ENCODE measurements around the gene NPC1. TPM values are rescaled to one million over a fixed set of nuclear protein-coding genes. Genes with fewer than 3 reads are reported as not detected.
A peak's percentile ranks its signal among the peaks of the same experiment; 100 is the strongest.
"Not testable (repeated sequence)": the region's sequence is repeated elsewhere in the genome, so short reads cannot be mapped to it uniquely, and the experiment has no call there.

The NPC1 gene
- 10 to 100 TPM; 18.9 to 28.0 (median 24.3) TPM for polyA plus RNA-seq (ENCODE audit: insufficient read depth in 1 of 5, insufficient read length in 5 of 5, low replicate concordance in 1 of 5)
- long read RNA-seq, donor 1, full-length matches to known transcripts, result 1 of 13 reads
- long read RNA-seq, donor 1, partial matches to known transcripts, result 12 of 13 reads
- long read RNA-seq, donor 1, other reads (novel, unspliced or antisense), result 0 of 13 reads
- long read RNA-seq, donor 2, full-length matches to known transcripts, result 2 of 2 reads
- long read RNA-seq, donor 2, partial matches to known transcripts, result 0 of 2 reads
- long read RNA-seq, donor 2, other reads (novel, unspliced or antisense), result 0 of 2 reads
- long read RNA-seq, donor 3, full-length matches to known transcripts, result 2 of 2 reads
- long read RNA-seq, donor 3, partial matches to known transcripts, result 0 of 2 reads
- long read RNA-seq, donor 3, other reads (novel, unspliced or antisense), result 0 of 2 reads
- long read RNA-seq, donor 4, result 0 reads
- long read RNA-seq, donor 5, partial matches to known transcripts, result 25 of 25 reads
- long read RNA-seq, donor 5, other reads (novel, unspliced or antisense), result 0 of 25 reads
- long read RNA-seq, donor 6, full-length matches to known transcripts, result 2 of 16 reads
- long read RNA-seq, donor 6, partial matches to known transcripts, result 14 of 16 reads
- long read RNA-seq, donor 6, other reads (novel, unspliced or antisense), result 0 of 16 reads
- long read RNA-seq, donor 7, partial matches to known transcripts, result 5 of 5 reads
- long read RNA-seq, donor 7, other reads (novel, unspliced or antisense), result 0 of 5 reads
- long read RNA-seq, donor 8, result 0 reads

DNA sequence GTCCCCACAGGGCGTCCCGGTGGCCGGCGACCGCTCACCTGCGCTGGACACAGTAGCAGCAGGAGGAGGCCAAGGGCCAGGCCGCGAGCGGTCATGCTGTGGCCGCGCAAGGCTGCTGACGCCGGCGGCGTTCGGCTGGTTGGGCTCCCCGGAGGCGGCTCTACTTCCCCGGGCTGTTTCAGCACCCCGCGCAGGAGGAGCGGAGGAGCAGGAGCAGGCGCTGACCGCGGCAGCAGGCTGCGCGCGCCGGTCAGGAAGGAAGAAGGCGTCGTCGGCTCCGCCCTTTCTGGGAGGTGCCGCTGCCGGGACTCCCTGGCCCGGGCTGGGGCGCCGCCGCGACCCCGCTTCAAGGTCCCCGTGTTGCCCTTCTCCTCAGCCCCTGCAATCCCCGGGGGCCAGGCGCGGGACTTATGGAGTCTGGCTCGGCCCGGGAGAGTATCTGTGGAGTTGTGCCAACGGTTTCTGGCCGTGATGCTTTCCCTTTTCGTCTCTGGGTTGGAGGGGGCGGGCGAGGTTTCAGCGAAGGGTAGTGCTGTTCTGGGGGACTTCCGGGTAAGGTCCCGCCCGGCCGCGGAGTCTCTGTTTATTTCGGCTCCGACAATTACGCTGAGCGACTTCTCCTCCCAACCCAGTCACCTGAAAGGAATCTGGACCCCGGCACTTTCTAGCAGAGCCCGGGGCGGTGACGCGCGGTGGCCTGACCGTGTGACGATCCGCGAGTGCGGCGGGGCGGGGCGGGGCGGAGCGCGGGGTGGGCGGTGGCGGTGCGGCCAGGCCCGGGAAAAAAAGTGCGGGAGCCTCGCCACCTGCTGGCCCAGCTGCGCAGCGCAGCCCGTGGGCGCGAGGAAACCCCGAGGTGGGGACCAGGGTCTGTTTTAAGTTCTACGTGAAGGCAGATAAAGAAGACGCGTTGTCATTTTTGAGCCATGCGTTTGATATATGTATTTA lies at the start of gene NPC1:
Gene NPC1 (minus strand): TSS at position 258 of the 948 bp plus-strand sequence. CDS start 163 bp downstream, at position 95.
- DNase-seq, result peak; percentile 93

- no peak for DNase-seq
These were observed 49.7 kb upstream of the NPC1 start for GRCh38 chr18:23636071-23636399.

GRCh38 chr18:23635283-23636070 lies 49.2 kb upstream of the NPC1 start:
- DNase-seq, result no peak

DNA sequence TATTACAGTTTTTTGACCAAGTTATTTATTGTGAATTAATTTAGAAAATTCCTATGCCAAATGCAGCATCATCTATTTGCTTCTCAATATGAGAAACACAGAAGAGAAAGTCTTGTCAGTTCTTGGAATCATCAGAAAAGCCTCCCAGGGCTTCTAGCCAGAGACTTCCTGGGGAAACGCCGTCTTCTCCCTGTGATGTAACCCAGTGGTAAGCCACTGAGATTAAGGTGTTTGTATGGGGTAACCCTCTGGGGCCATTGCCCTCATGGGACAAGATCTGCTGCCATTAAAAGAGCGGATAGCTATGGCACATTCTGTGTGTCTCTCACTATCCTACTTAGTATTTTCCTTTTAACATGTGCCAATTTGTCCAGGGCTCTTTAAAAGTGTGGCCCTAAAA lies 48.4 kb upstream of the NPC1 start:
- no peak for DNase-seq

GRCh38 chr18:23632615-23633014 lies 46.3 kb upstream of the NPC1 start:
- no peak for DNase-seq

GRCh38 chr18:23631746-23632145 lies 45.4 kb upstream of the NPC1 start:
- DNase-seq, result no peak

DNA sequence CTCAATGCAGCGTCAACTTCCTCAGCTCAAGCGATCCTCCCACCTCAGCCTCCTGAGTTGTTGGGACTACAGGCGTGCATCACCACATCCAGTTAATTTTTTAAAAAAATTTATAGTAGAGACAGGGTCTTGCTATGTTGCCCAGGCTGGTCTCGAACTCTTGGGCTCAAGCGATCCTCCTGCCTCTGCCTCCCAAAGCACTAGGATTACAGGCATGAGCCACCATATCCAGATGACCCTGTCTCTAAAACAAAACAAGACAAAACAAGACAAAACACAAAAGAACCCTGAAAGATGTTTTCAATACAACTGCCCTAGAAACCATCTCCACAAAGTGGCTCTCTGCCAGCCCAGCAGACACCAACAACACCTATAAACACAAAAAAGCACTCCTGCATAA lies 45.0 kb upstream of the NPC1 start:
- no peak for DNase-seq

DNA sequence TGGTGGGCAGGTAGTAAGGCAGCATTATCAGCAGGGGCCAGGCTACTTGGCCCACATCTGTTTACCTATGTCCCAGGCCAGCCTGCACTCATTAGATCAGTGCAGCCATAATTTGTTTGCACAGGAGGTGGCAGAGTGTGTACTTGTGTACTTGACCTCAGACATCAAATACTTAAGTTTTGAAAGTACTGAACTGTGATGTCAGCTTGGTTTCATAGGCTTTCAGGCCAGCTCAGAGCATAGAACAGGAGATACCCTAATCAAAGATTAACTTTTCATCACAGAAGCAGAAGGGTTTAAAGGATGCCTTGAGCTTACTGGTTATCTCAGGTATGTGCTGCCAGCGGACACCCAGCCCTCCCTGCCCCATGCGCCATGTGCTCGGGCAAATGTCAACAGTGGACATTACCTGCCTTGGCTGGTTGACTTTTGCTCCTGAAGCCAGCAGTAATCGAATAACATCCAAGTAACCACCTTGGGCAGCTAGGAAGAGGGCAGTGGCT lies 43.2 kb upstream of the NPC1 start:
- DNase-seq, result peak in 1 of 2 donors; percentile 44

DNA sequence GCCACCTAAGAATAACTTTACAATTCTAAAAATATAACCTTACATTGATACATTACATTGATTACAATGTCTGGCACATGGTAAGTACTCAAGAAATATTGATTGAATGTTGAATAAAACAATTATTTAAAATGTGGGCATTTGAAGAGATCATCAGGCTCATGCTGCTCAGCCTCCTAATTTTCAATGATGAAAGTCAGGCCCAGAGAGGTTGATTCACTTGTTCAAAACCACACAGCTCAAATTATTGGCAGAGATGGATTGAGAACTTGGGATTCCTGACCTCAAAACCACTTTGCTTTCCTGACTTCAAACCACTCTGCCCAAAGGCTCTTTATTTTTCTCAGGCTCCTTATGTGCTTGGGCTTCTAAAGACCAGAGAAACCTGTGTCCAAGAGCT lies 41.7 kb upstream of the NPC1 start:
- DNase-seq, result no peak

- no peak for DNase-seq
These were observed 41.0 kb upstream of the NPC1 start for GRCh38 chr18:23627321-23627720.

DNA sequence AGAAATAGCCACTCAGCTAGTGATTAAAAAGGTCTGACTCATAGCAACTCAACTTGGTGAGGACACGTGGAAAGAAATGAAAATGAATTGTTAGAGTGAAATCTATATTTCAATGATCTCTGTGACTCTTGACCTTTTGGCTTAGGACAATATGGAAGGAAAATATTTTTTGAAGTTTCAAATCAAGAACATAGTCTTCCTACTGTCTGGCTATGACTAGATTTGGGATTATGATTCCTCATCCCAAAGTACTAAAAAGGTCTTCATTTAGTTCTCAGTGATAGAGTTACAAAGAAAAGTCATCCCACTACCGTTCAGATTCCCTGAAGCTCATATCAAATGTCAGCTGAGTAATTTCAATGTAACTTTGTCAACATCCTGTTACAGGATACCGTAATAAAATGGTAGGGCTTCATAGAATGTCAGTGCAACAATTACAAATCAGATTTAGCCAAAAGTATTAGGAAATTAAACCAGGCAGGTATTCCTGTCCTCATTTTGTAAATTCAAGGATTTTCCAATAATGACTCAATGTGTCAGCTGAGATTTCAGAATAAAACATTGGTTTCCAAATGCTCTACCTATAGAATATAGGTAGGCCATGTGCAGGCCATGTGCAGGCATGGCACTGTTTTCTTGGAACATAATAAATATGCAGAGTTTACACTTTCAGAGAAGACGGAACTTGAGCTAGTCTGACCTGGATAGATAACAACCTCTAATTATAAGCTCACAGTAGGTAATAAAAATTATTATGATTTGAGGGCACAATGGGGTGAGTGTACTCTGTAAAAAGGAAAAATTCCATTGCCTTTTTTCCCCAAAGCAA lies 40.4 kb upstream of the NPC1 start:
- no peak for DNase-seq

- no peak for DNase-seq
These were observed 36.7 kb upstream of the NPC1 start for GRCh38 chr18:23623040-23623439.

DNA sequence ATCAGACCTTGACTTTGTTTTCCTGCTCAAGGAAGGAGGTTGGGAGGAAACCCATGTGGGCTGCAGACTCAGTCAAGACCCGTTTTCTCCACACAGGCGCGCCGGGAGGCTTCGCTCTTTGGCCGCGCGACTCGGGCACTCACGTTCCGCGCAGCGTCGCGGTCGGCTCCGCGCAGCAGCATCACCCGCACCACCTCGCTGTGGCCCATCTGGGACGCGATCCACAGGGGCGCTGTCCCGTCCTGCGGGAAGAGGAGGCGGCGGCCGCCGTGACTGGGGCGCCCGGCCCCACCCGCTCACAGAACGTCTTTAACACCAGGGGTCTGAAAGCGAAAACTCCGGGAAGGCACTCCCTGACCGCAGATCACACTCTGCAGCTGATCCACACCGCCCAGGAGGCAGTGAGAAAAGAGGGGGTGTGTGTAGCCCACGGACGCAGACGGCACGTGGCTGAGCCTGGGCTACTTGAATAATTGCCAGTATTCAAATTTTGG lies 33.1 kb upstream of the NPC1 start:
- DNase-seq, result peak; percentile 18 to 29

DNA sequence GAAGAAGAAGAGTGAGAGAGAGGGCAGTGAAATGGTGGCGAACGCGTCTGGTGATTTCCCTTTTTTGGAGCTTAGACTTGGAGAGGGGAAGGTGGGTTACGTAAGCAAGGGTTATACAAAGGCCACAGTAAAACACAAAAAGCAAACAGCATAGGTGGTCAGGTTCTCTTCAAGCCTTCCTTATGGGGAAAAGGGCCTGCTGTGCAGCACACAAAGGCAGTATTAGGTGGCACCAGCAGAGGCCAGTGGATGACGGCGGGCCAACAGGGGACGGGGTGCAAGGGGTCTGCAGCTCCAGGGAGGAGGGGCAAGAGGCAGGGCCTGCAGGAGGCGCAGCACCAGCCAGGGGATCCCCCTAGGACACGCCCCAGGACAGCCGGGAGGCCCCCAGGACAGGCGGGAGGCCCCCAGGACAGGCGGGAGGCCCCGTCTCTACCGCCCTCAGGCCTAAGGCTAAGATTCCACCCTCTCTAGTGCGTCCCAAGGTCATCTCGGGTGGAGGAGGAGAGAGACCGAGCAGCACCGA lies 32.6 kb upstream of the NPC1 start:
- peak; percentile 55 to 57 for DNase-seq

- no peak for DNase-seq
These were observed 31.2 kb upstream of the NPC1 start for GRCh38 chr18:23617412-23618014.

GRCh38 chr18:23616258-23616657 lies 30.0 kb upstream of the NPC1 start:
- no peak for DNase-seq

GRCh38 chr18:23614891-23615290 lies 28.6 kb upstream of the NPC1 start:
- DNase-seq, result no peak

- no peak for DNase-seq
These were observed 28.1 kb upstream of the NPC1 start for GRCh38 chr18:23614413-23614812.

DNA sequence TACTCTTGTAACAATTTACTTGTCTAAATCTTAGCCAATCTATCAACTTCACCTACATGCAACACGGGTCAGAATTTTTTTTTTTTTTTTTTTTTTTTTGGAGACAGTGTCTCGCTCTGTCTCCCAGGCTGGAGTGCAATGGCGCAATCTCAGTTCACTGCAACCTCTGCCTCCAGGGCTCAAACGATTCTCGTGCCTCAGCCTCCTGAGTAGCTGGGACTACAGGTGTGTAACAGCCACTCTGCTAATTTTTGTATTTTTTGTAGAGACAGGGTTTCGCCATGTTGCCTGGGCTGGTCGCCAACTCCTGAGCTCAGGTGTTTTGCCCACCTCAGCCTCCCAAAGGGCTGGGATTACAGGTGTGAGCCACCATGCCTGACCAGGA lies 26.8 kb upstream of the NPC1 start:
- DNase-seq, result not testable (repeated sequence)
